Trophoblast cell (in vitro differentiated cells and primary cell): Measurements from ENCODE around the gene TRPC4.

Experiments
- DNase-seq, 2 donors: peaks; one replicate each; pipeline ENCODE4 v3.0.0-alpha.2; 2016
- H2AFZ ChIP-seq: 2 replicates; pipeline ENCODE4 v1.6.1; 2013; ENCODE audit warnings: low read length, moderate library complexity, mild to moderate bottlenecking; ENCODE audit not compliant: insufficient read depth, poor library complexity
- H2AK5ac ChIP-seq: 2 replicates; pipeline ENCODE4 v1.6.1; 2013; ENCODE audit warnings: mild to moderate bottlenecking, low read length
- H2BK120ac ChIP-seq: 2 replicates; pipeline ENCODE4 v1.6.1; 2013; ENCODE audit warnings: low read length, mild to moderate bottlenecking, moderate library complexity; ENCODE audit not compliant: insufficient read depth, poor library complexity
- H2BK12ac ChIP-seq: 2 replicates; pipeline ENCODE4 v1.6.1; 2013; ENCODE audit warnings: mild to moderate bottlenecking, low read length, moderate library complexity
- H2BK5ac ChIP-seq: 2 replicates; pipeline ENCODE4 v1.6.1; 2013; ENCODE audit warnings: low read length, low read depth, moderate library complexity, mild to moderate bottlenecking; ENCODE audit not compliant: poor library complexity
- H3K14ac ChIP-seq: 2 replicates; pipeline ENCODE4 v1.6.1; 2013; ENCODE audit warnings: mild to moderate bottlenecking, low read length
- H3K18ac ChIP-seq: 2 replicates; pipeline ENCODE4 v1.6.1; 2013; ENCODE audit warnings: mild to moderate bottlenecking, low read length
- H3K23ac ChIP-seq: 2 replicates; pipeline ENCODE4 v1.6.1; 2013; ENCODE audit warnings: low read length
- H3K27ac ChIP-seq: 2 replicates; pipeline ENCODE4 v1.5.1; 2013; ENCODE audit warnings: low read depth, mild to moderate bottlenecking, inconsistent platforms, low read length, moderate library complexity
- H3K27me3 ChIP-seq: 2 replicates; pipeline ENCODE4 v1.6.1; 2013; ENCODE audit warnings: inconsistent platforms, mild to moderate bottlenecking, low read length, moderate library complexity; ENCODE audit not compliant: insufficient read depth
- H3K36me3 ChIP-seq, 2 experiments: 1 replicate in 1 of 2; 2 replicates in 1 of 2; pipeline ENCODE4 v1.6.1; 2013; ENCODE audit warnings: low read length in 2 of 2, mild to moderate bottlenecking in 2 of 2, moderate library complexity in 1 of 2; ENCODE audit not compliant: insufficient read depth in 2 of 2, control insufficient read depth in 1 of 2
- H3K4ac ChIP-seq: 2 replicates; pipeline ENCODE4 v1.6.1; 2013; ENCODE audit warnings: low read depth, mild to moderate bottlenecking, low read length, moderate library complexity
- H3K4me1 ChIP-seq, 2 experiments: 1 replicate in 1 of 2; 2 replicates in 1 of 2; pipeline ENCODE4 v1.6.1; 2013; ENCODE audit warnings: low read length in 2 of 2, mild to moderate bottlenecking in 2 of 2, moderate library complexity in 1 of 2; ENCODE audit not compliant: insufficient read depth in 2 of 2, control insufficient read depth in 1 of 2
- H3K4me2 ChIP-seq: 2 replicates; pipeline ENCODE4 v1.6.1; 2013; ENCODE audit warnings: inconsistent platforms, mild to moderate bottlenecking, low read length, moderate library complexity
- H3K4me3 ChIP-seq: 2 replicates; pipeline ENCODE4 v1.5.1; 2013; ENCODE audit warnings: mild to moderate bottlenecking, low read depth, low read length, inconsistent platforms
- H3K79me1 ChIP-seq: one replicate; pipeline ENCODE4 v1.6.1; 2013; ENCODE audit warnings: low read length
- H3K79me2 ChIP-seq: 2 replicates; pipeline ENCODE4 v1.6.1; 2013; ENCODE audit warnings: low read length, mild to moderate bottlenecking; ENCODE audit not compliant: control insufficient read depth, insufficient read depth, poor library complexity
- H3K9ac ChIP-seq: 2 replicates; pipeline ENCODE4 v1.6.1; 2013; ENCODE audit warnings: mild to moderate bottlenecking, low read length
- H3K9me3 ChIP-seq: 2 replicates; pipeline ENCODE4 v1.6.1; 2013; ENCODE audit warnings: low read depth, mild to moderate bottlenecking, control low read depth, inconsistent platforms, low read length; ENCODE audit not compliant: insufficient read depth
- H4K12ac ChIP-seq: 2 replicates; pipeline ENCODE4 v1.6.1; 2013; ENCODE audit warnings: low read depth, mild to moderate bottlenecking, low read length, moderate library complexity
- H4K8ac ChIP-seq: 2 replicates; pipeline ENCODE4 v1.6.1; 2013; ENCODE audit warnings: low read depth, mild to moderate bottlenecking, low read length, moderate library complexity
- H4K91ac ChIP-seq: one replicate; pipeline ENCODE4 v1.6.1; 2013; ENCODE audit warnings: low read depth, mild to moderate bottlenecking, low read length, moderate library complexity
- WGBS: extraction: QIAGEN DNeasy Blood & Tissue Kit; methylation state at CpG from one replicate; pipeline ENCODE4 v1.1.7; 2013; ENCODE audit warnings: missing lambda C conversion rate; ENCODE audit not compliant: insufficient read length, insufficient coverage; ENCODE audit errors: extremely low coverage; 5-methylcytosine and 5-hydroxymethylcytosine counted together

TRPC4 gene

DNA sequence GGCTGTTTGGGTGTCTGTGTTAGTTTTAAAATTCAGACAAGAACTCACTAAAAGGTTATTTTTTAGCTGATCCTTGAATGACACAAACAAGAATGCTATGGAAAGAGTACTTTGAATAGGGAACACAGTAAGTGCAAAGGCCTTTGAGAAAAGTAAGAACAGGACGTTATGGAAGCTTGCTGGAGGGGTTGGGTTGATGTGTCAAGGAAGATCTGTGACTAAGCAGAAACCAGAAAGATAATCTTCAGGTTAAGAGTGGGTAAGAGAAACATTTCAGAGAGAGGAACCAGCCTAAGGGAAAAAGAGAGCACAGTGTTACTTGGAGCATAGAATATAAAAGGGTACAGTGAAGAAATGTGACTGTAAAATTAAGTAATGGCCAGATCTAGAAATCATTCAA lies 41.2 kb upstream of the TRPC4 start:
- no peak overlapping the region for H3K4me2 ChIP-seq
- H3K36me3 ChIP-seq: no peaks in the 10 kb centered on the region
- H2BK120ac ChIP-seq: no peak overlapping the region
- no peak overlapping the region for H4K12ac ChIP-seq
- no peak overlapping the region for H3K27ac ChIP-seq
- no peak overlapping the region for H3K4ac ChIP-seq
- no peak overlapping the region for H2BK5ac ChIP-seq
- no peak overlapping the region for H2BK12ac ChIP-seq
- no peak overlapping the region for H4K8ac ChIP-seq
- H2AFZ ChIP-seq: no peak overlapping the region
- H4K91ac ChIP-seq: no peak overlapping the region
- H3K27me3 ChIP-seq: no peaks in the 10 kb centered on the region
- H3K9me3 ChIP-seq: no peaks in the 10 kb centered on the region
- H3K4me3 ChIP-seq: no peak overlapping the region
- H3K14ac ChIP-seq: no peak overlapping the region
- H3K18ac ChIP-seq: no peak overlapping the region
- WGBS: no CpG with 5 or more reads among the region's 1 CpG
- no peak overlapping the region for H2AK5ac ChIP-seq
- H3K9ac ChIP-seq: no peak overlapping the region
- H3K79me2 ChIP-seq: no peaks in the 10 kb centered on the region
- no peak for DNase-seq
- no peak overlapping the region for H3K23ac ChIP-seq
- peaks cover 0 to 2% of the 10 kb centered on the region in 2 experiments for H3K4me1 ChIP-seq
- peaks cover 2% of the 10 kb centered on the region for H3K79me1 ChIP-seq

- Histone ChIP-seq H3K9me3 (no peaks in the 10 kb centered on the region), H4K91ac (no peak overlapping the region), H2BK120ac (no peak overlapping the region), H3K27ac (no peak overlapping the region), H4K12ac (no peak overlapping the region), H2BK12ac (no peak overlapping the region), H3K4ac (no peak overlapping the region), H3K23ac (no peak overlapping the region), H3K79me2 (no peaks in the 10 kb centered on the region), H3K27me3 (no peaks in the 10 kb centered on the region), H3K36me3 (no peaks in the 10 kb centered on the region), H3K4me3 (no peak overlapping the region), H2BK5ac (no peak overlapping the region), H3K14ac (no peak overlapping the region), H3K18ac (no peak overlapping the region), H3K9ac (no peak overlapping the region), H3K79me1 (no peaks in the 10 kb centered on the region), H2AK5ac (no peak overlapping the region), H3K4me2 (no peak overlapping the region), H2AFZ (no peak overlapping the region), H4K8ac (no peak overlapping the region), H3K4me1 (no peaks in the 10 kb centered on the region)
- DNase-seq: no peak
- no CpG with 5 or more reads among the region's 1 CpG for WGBS
Observed at GRCh38 chr13:37906880-37907279, 37.3 kb upstream of the TRPC4 start.

DNA sequence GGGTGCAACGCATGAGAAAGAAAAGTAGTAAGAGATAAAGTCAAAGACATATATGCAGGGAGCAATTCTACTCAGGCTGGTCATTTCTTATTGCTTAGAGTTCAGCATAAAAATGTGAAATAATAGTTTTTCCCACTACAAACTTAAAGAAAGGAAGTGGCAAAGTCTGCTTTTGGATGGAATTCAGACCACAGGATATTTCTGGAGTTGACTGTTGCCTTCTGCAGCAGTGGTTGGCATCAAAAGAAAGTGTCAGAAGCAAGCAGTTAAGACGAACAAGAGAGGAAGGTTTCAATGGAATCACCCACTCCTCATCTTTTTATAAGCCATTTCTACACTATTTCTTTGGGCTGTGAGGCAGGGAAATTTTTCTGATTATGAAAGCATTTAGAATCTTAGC lies 36.2 kb upstream of the TRPC4 start:
- Histone ChIP-seq H2BK5ac (no peak overlapping the region), H3K18ac (no peak overlapping the region), H2AFZ (no peak overlapping the region), H4K8ac (no peak overlapping the region), H2AK5ac (no peak overlapping the region), H4K12ac (no peak overlapping the region), H3K27ac (no peak overlapping the region), H3K9me3 (no peaks in the 10 kb centered on the region), H3K23ac (no peak overlapping the region), H2BK12ac (no peak overlapping the region), H3K4ac (no peak overlapping the region), H3K4me2 (no peak overlapping the region), H4K91ac (no peak overlapping the region), H3K79me2 (no peaks in the 10 kb centered on the region), H3K4me3 (no peak overlapping the region), H3K27me3 (no peaks in the 10 kb centered on the region), H3K36me3 (no peaks in the 10 kb centered on the region), H3K9ac (no peak overlapping the region), H3K4me1 (no peaks in the 10 kb centered on the region), H2BK120ac (no peak overlapping the region), H3K14ac (no peak overlapping the region), H3K79me1 (no peaks in the 10 kb centered on the region)
- no CpG with 5 or more reads among the region's 2 CpGs for WGBS
- no peak for DNase-seq

DNA sequence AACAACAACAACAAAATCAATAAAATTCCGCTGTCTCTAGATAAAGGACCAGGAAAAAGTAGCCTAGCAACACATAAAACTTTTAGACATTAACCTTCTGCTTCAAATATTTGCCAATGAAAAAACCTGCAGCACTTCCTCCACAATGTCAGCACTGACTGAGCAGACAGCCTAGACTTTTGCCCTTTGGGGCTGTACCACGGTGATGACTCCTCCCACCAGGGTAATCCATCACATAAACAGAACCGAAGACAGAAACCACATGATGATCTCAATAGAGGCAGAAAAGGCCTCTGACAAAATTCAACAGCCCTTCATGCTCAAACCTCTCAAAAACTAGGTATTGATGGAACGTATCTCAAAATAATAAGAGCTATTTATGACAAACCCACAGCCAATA lies 30.2 kb upstream of the TRPC4 start:
- no peaks in the 10 kb centered on the region for H3K27me3 ChIP-seq
- no peak overlapping the region for H2AFZ ChIP-seq
- no peak overlapping the region for H2AK5ac ChIP-seq
- H3K4me1 ChIP-seq: no peaks in the 10 kb centered on the region
- no peak overlapping the region for H2BK120ac ChIP-seq
- no peak overlapping the region for H3K23ac ChIP-seq
- H3K27ac ChIP-seq: no peak overlapping the region
- H3K79me2 ChIP-seq: no peaks in the 10 kb centered on the region
- H2BK5ac ChIP-seq: no peak overlapping the region
- H3K9me3 ChIP-seq: no peaks in the 10 kb centered on the region
- no peaks in the 10 kb centered on the region for H3K36me3 ChIP-seq
- no peak overlapping the region for H3K4me2 ChIP-seq
- no peak for DNase-seq
- no peak overlapping the region for H3K4me3 ChIP-seq
- no CpG with 5 or more reads among the region's 4 CpGs for WGBS
- no peak overlapping the region for H4K91ac ChIP-seq
- no peak overlapping the region for H3K4ac ChIP-seq
- no peak overlapping the region for H4K8ac ChIP-seq
- H2BK12ac ChIP-seq: no peak overlapping the region
- H3K9ac ChIP-seq: no peak overlapping the region
- no peak overlapping the region for H4K12ac ChIP-seq
- no peaks in the 10 kb centered on the region for H3K79me1 ChIP-seq
- no peak overlapping the region for H3K18ac ChIP-seq
- no peak overlapping the region for H3K14ac ChIP-seq
